K562 (cell line): Measurements from ENCODE around the gene G6PD. TPM values are rescaled to one million over a fixed set of nuclear protein-coding genes. Genes with fewer than 3 reads are reported as not detected.
A peak's percentile ranks its signal among the peaks of the same experiment; 100 is the strongest.

Experiments used
- ATAC-seq: fragments of 200-7000 bp; cut with Tn5 transposase; 3 replicates; pipeline ENCODE4 v1.9.1; 2020; ENCODE audit warnings: moderate library complexity
- BruUV-seq: library from RNA; stranded (reverse); fragments of 400-500 nt; replicated peaks from 2 replicates; lab custom pipeline; 2021; lab: Mats Ljungman, UMichigan
- CTCF ChIA-PET: fragments of 300-600 bp; formaldehyde crosslinking; extraction: SDS; loops from one replicate; lab custom pipeline; 2021; ENCODE audit warnings: low intra/inter-chr PET ratio; lab: Yijun Ruan, JAX
- POLR2A ChIA-PET: fragments of 300-600, 350-650 bp; sonication (Branson Sonifier 250); formaldehyde crosslinking; extraction: SDS; loops from one replicate; lab custom pipeline; 2021; ENCODE audit warnings: antibody characterized with exemption, inconsistent platforms; lab: Yijun Ruan, JAX
- DNase-seq, 4 experiments: peaks; one replicate each; pipeline versions ENCODE4 v3.0.0 to v3.0.0-alpha.2; 2011 to 2018; ENCODE audit warnings: low spot score in 3 of 4, mixed read lengths in 3 of 4; ENCODE audit errors: extremely low read depth in 1 of 4
- FAIRE-seq: peaks from 2 replicates; lab custom pipeline; 2011; peaks lifted over from hg19 to GRCh38; lab: Jason Lieb, UNC
- H2AFZ ChIP-seq: 2 replicates; pipeline ENCODE4 v1.6.0; 2011; ENCODE audit warnings: low read depth, low read length, control low read depth, inconsistent platforms
- H3K27ac ChIP-seq: fragments of 200-600 bp; 3 replicates; pipeline ENCODE4 v1.8.0; 2011; ENCODE audit warnings: low read depth, mild to moderate bottlenecking, control low read depth, inconsistent platforms, low read length, moderate library complexity, mixed read lengths; ENCODE audit errors: extremely low read depth
- H3K27me3 ChIP-seq, 2 experiments: fragments of 300-600 bp in 1 of 2; 2 replicates in 1 of 2; 3 replicates in 1 of 2; pipeline versions ENCODE4 v1.6.0 to v1.8.0; 2011; ENCODE audit warnings: inconsistent platforms in 2 of 2, low read length in 2 of 2, mild to moderate bottlenecking in 1 of 2, mixed read lengths in 1 of 2, moderate library complexity in 1 of 2; ENCODE audit not compliant: control insufficient read depth in 2 of 2, insufficient read depth in 2 of 2
- H3K36me3 ChIP-seq: fragments of 300-600 bp; 3 replicates; pipeline ENCODE4 v1.8.0; 2011; ENCODE audit warnings: mild to moderate bottlenecking, low read length, inconsistent platforms; ENCODE audit not compliant: control insufficient read depth, insufficient read depth
- H3K4me1 ChIP-seq, 2 experiments: fragments of 200-600 bp in 1 of 2; replicated peaks in 1 of 2; 2 replicates in 1 of 2; 3 replicates in 1 of 2; pipeline versions ENCODE4 v1.5.1 to v1.8.0; 2011; ENCODE audit warnings: inconsistent platforms in 2 of 2, low read length in 2 of 2, mild to moderate bottlenecking in 1 of 2, mixed read lengths in 1 of 2, moderate library complexity in 1 of 2; ENCODE audit not compliant: control insufficient read depth in 2 of 2, insufficient read depth in 2 of 2
- H3K4me2 ChIP-seq: 2 replicates; pipeline ENCODE4 v1.6.1; 2011; ENCODE audit warnings: low read length, control low read depth, inconsistent platforms, mixed read lengths; ENCODE audit not compliant: insufficient read depth
- H3K4me3 ChIP-seq: fragments of 200-600 bp; sonication (generic), shearing (Covaris generic); 2 replicates; pipeline ENCODE4 v1.5.1; 2016; ENCODE audit warnings: control low read depth, inconsistent platforms
- H3K79me2 ChIP-seq: fragments of 200-600 bp; 3 replicates; pipeline ENCODE4 v1.8.0; 2011; ENCODE audit warnings: low read length, inconsistent platforms; ENCODE audit not compliant: control insufficient read depth, insufficient read depth
- H3K9ac ChIP-seq, 2 experiments: 2 replicates each; pipeline versions ENCODE4 v1.6.0 to v1.6.1; 2011; ENCODE audit warnings: low read depth in 2 of 2, low read length in 2 of 2, control low read depth in 1 of 2, inconsistent platforms in 1 of 2, mild to moderate bottlenecking in 1 of 2, mixed read lengths in 1 of 2; ENCODE audit not compliant: insufficient read depth in 1 of 2
- H3K9me1 ChIP-seq: one replicate; pipeline ENCODE4 v1.6.0; 2011; ENCODE audit warnings: inconsistent platforms, mild to moderate bottlenecking, low read length, moderate library complexity; ENCODE audit not compliant: control insufficient read depth, insufficient read depth
- H3K9me3 ChIP-seq: replicated peaks from 2 replicates; pipeline ENCODE4 v1.5.1; 2011; ENCODE audit warnings: low read depth, low read length, inconsistent platforms; ENCODE audit not compliant: control insufficient read depth, insufficient read depth
- H4K20me1 ChIP-seq: replicated peaks from 2 replicates; pipeline ENCODE4 v1.6.1; 2011; ENCODE audit warnings: low read length, inconsistent platforms, mixed read lengths; ENCODE audit not compliant: control insufficient read depth, insufficient read depth
- PURB ChIP-seq: sonication (generic); formaldehyde crosslinking; IDR thresholded peaks from 2 replicates; pipeline ENCODE4 v1.9.0; 2021; ENCODE audit warnings: low read depth, mild to moderate bottlenecking, missing genetic modification reagents
- RBFOX2 ChIP-seq: fragments of 200-400 bp; formaldehyde crosslinking; IDR thresholded peaks from 2 replicates; pipeline ENCODE4 v1.6.1; 2017; ENCODE audit warnings: low read depth, mild to moderate bottlenecking, low read length, moderate library complexity
- STAG1 ChIP-seq: sonication (generic); formaldehyde crosslinking; IDR thresholded peaks from 2 replicates; pipeline ENCODE4 v1.5.0; 2020; ENCODE audit warnings: missing genetic modification reagents, borderline replicate concordance
- ZNF134 ChIP-seq: fragments of 250-450 bp; sonication (Bioruptor Pico); conservative IDR thresholded peaks from 2 replicates; pipeline ENCODE4 v1.4.0; 2020
- WGBS: fragments of 100-300 bp; shearing (Covaris generic); methylation state at CpG from one replicate; pipeline ENCODE4 v1.1.6; 2016; ENCODE audit warnings: low coverage, mixed read lengths; ENCODE audit not compliant: insufficient coverage; ENCODE audit errors: missing lambda C conversion rate; 5-methylcytosine and 5-hydroxymethylcytosine counted together
- in situ Hi-C: fragments of 300-500 bp; cut with MboI; formaldehyde crosslinking; loops from 4 replicates; pipeline ENCODE4 v1.15.0; 2018; ENCODE audit warnings: inconsistent platforms, mixed read lengths
- intact Hi-C: fragments of 100-400 bp; cut with micrococcal nuclease; formaldehyde crosslinking; loops from 2 replicates; pipeline ENCODE4 v1.14.2; 2022
- polyA plus RNA-seq, 8 experiments: library from polyadenylated mRNA; depleted of rRNA in 4 of 8; stranded (reverse) in 5 of 8; unstranded in 3 of 8; fragments of >200 nt; fragmentation: Nextera tagmentation in 2 of 8; fragmentation: Illumina TruSeq in 1 of 8; extraction: Ambion mirVana in 2 of 8; extraction: Trizol in 1 of 8; gene quantifications; 2 replicates each; pipeline versions ENCODE4 v1.2.1 to v1.2.3, GENCODE V29; 2011 to 2014; ENCODE audit warnings: inconsistent platforms in 1 of 8, missing spikeins in 1 of 8
- total RNA-seq, 7 experiments: library from RNA; depleted of rRNA in 6 of 7; stranded (reverse); fragments of >200 nt in 6 of 7; fragmentation: Illumina TruSeq in 2 of 7; extraction: Trizol in 2 of 7; gene quantifications; 2 replicates each; pipeline versions ENCODE4 v1.2.1 to v1.2.3, GENCODE V29; 2011 to 2021; ENCODE audit warnings: low replicate concordance in 1 of 7

The G6PD gene
- total and polyA plus RNA-seq, 9 of the 15 experiments (the other 6 are each of a cell fraction or from before 2014, with no cell fraction given) = 2.9 to 222 (median 66.4) TPM

DNA sequence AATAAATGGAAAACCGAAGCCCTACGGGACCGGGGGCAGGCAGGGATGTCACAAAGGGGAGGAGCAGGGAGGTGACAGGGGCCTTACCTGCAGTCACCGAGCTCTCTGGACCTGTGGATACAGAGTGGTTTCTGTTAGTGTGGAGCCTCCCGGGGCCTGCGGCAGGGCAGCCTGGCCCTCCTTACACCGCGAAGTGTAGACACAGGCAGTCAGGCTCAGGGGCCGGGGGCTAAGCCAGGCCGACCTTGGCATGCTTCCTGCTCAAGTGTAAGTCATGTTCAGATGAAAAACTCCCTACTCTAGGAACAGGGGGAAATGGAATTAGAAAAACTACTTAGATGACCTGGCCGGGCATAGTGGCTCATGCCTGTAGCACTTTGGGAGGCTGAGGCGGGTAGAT lies 34.9 kb downstream of the G6PD start:
- no peaks in the 10 kb centered on the region for H3K9me1 ChIP-seq
- FAIRE-seq = no peak
- peaks cover 25% of the 10 kb centered on the region for H3K79me2 ChIP-seq
- no peaks in the 10 kb centered on the region for H3K9me3 ChIP-seq
- ChIA-PET CTCF (no interaction called here), POLR2A (interaction anchor here (1.1 kb wide), 1 partner anchor 10 kb away, joined by 4 read pairs; no protein-coding TSS in a partner anchor)
- DNase-seq = no peak
- BruUV-seq = no TSS peak
- 88% methylated on average over 11 of the region's 12 CpGs for WGBS
- ATAC-seq = no peak
- peaks cover 9 to 29% of the 10 kb centered on the region in 2 experiments; a peak in 4 of 5 replicates for H3K4me1 ChIP-seq
- no peaks in the 10 kb centered on the region for H3K27me3 ChIP-seq
- intact Hi-C loops = no loop called here
- H2AFZ ChIP-seq = no peak overlapping the region
- H3K4me2 ChIP-seq = no peak overlapping the region
- no peaks in the 10 kb centered on the region; the same call in 1 of the 2 replicates for H4K20me1 ChIP-seq
- H3K36me3 ChIP-seq = peaks cover 50% of the 10 kb centered on the region; the same call in 2 of the 3 replicates
- H3K27ac ChIP-seq = peak overlapping the region; percentile 39; the same call in 2 of the 3 replicates
- peak overlapping the region in 1 of 2 experiments; percentile 85; a peak in 1 of 4 replicates for H3K9ac ChIP-seq
- in situ Hi-C loops = no loop called here
- no peak overlapping the region for H3K4me3 ChIP-seq
- TF ChIP-seq PURB (CRISPR knock-in tag) = no peak
- 0 out of 2 replicates have a peak, but pooled peaks have one; percentile 24 for TF ChIP-seq RBFOX2

DNA sequence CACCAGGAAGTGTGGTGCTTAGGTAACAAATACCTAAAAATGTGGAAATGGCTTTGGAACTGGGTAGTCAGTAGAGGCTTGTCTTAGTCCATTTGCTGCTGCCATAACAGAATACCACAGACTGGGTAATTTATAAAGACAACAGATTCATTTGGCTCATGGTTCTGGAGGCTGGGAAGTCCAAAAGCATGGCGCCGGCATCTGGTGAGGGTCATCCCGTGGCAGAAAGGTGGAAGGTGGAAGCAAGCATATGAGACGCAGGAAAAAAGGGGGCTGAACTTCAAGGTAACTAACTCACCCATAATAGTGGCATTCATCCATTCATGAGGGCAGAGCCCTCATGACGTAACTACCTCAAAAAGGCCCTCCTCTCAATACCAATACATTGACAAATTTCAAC lies 37.2 kb downstream of the G6PD start:
- H2AFZ ChIP-seq = no peak overlapping the region
- no peak for TF ChIP-seq STAG1 (CRISPR knock-in tag)
- 0 out of 2 replicates have a peak, but pooled peaks have one; percentile 30 for TF ChIP-seq ZNF134 (CRISPR knock-in tag)
- TF ChIP-seq, all 486 proteins: peak for 1
- POLR2A ChIA-PET = no interaction called here
- no peak for FAIRE-seq
- intact Hi-C loops (no loop called here), in situ Hi-C loops (no loop called here)
- no peak for ATAC-seq
- CTCF ChIA-PET = no interaction called here
- H3K27ac ChIP-seq = no peak overlapping the region
- H3K9me1 ChIP-seq = no peaks in the 10 kb centered on the region
- no TSS peak for BruUV-seq
- H3K4me2 ChIP-seq = no peak overlapping the region
- WGBS = 97% methylated on average over 5 of the region's 5 CpGs
- DNase-seq = no peak
- H3K79me2 ChIP-seq = peaks cover 7% of the 10 kb centered on the region; the same call in 1 of the 3 replicates
- H3K9ac ChIP-seq = no peak overlapping the region
- peaks cover 68% of the 10 kb centered on the region; the same call in 2 of the 3 replicates for H3K36me3 ChIP-seq
- peaks cover 6 to 12% of the 10 kb centered on the region in 2 experiments; a peak in 3 of 5 replicates for H3K4me1 ChIP-seq
- H3K9me3 ChIP-seq = no peaks in the 10 kb centered on the region; the same call in 1 of the 2 replicates
- H3K4me3 ChIP-seq = no peak overlapping the region
- H4K20me1 ChIP-seq = no peaks in the 10 kb centered on the region; the same call in 1 of the 2 replicates
- H3K27me3 ChIP-seq = no peaks in the 10 kb centered on the region
